Parathyroid adenoma (tissue), 2 donors: ENCODE measurements around the gene CCDC71L.

ENCODE experiments used
- H2AFZ ChIP-seq: fragments of 300-600 bp; sonication (generic); one replicate; pipeline ENCODE4 v1.7.0; 2017; ENCODE audit warnings: antibody characterized with exemption, mild to moderate bottlenecking
- H3K27ac ChIP-seq: fragments of 300-600 bp; sonication (generic); one replicate; pipeline ENCODE4 v1.7.0; 2017
- H3K27me3 ChIP-seq: fragments of 300-600 bp; sonication (generic); one replicate; pipeline ENCODE4 v1.7.0; 2017; ENCODE audit warnings: low read length; ENCODE audit not compliant: control insufficient read depth, insufficient read depth
- H3K36me3 ChIP-seq: fragments of 300-600 bp; sonication (generic); one replicate; pipeline ENCODE4 v1.7.0; 2017; ENCODE audit warnings: low read length; ENCODE audit not compliant: control insufficient read depth, insufficient read depth
- H3K4me1 ChIP-seq: fragments of 300-600 bp; sonication (generic); one replicate; pipeline ENCODE4 v1.7.0; 2017; ENCODE audit warnings: control low read depth
- H3K4me2 ChIP-seq: fragments of 300-600 bp; sonication (generic); one replicate; pipeline ENCODE4 v1.7.0; 2017; ENCODE audit warnings: low read length
- H3K4me3 ChIP-seq: fragments of 300-600 bp; sonication (generic); one replicate; pipeline ENCODE4 v1.7.0; 2017; ENCODE audit warnings: low read depth, low read length
- H3K79me2 ChIP-seq: fragments of 300-600 bp; sonication (generic); one replicate; pipeline ENCODE4 v1.7.0; 2017; ENCODE audit warnings: control low read depth
- H3K9ac ChIP-seq: fragments of 300-600 bp; sonication (generic); one replicate; pipeline ENCODE4 v1.7.0; 2017; ENCODE audit warnings: mild to moderate bottlenecking
- H3K9me3 ChIP-seq: fragments of 300-600 bp; sonication (generic); one replicate; pipeline ENCODE4 v1.7.0; 2017; ENCODE audit warnings: low read length; ENCODE audit not compliant: control insufficient read depth
- TF ChIP-seq, protein P1 (sequence below): fragments of 300-600 bp; sonication (generic); IDR thresholded peaks from one replicate; pipeline ENCODE4 v1.7.0; 2017; ENCODE audit warnings: antibody characterized with exemption, mild to moderate bottlenecking
- donor health status: primary hyperparathyroidism.

The CCDC71L gene

DNA sequence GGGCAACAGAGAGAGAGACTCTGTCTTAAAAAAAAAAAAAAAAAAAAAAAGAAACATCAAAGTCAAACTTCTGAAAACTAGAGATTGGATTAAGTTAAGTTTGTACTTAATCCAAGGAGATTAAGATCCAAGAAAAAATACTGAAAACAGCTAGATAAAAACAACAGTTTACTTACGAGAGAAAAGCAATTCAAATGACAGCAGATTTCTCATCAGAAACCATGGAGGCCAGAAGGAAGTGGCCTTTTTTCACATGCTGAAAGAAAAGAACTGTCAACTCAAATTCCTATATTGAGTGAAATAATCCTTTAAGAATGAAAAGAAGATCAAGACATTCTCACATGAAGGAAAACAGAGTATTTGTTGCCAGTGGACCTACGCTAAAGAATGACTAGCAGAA lies 5.4 kb upstream of the CCDC71L start:
- no peak overlapping the region for H3K4me2 ChIP-seq

DNA sequence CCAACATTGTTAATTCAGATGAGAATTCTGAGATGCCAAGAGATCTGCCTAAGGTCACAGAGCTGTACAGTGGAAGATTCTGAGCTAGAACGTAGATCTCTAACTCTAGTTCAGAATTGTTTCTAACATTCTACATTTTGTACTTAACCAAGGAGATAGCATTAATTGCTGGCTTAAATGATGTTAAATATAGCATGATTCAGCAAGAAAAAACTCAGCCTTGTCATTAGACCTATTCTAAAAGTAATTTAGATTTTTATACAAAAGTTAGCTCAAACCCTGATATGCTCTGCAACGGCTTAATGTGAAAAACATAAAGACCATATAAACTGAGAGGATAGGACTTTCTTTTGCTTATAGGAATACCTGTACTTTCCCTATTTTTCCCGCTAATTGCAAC lies 3.4 kb upstream of the CCDC71L start:
- H3K9ac ChIP-seq: no peak overlapping the region
- no peaks in the 10 kb centered on the region for H3K79me2 ChIP-seq
- H3K4me1 ChIP-seq: peaks cover 2% of the 10 kb centered on the region
- no peaks in the 10 kb centered on the region for H3K27me3 ChIP-seq
- no peak overlapping the region for H3K4me2 ChIP-seq
- H3K9me3 ChIP-seq: peaks cover 2% of the 10 kb centered on the region
- TF ChIP-seq, protein P1, sequence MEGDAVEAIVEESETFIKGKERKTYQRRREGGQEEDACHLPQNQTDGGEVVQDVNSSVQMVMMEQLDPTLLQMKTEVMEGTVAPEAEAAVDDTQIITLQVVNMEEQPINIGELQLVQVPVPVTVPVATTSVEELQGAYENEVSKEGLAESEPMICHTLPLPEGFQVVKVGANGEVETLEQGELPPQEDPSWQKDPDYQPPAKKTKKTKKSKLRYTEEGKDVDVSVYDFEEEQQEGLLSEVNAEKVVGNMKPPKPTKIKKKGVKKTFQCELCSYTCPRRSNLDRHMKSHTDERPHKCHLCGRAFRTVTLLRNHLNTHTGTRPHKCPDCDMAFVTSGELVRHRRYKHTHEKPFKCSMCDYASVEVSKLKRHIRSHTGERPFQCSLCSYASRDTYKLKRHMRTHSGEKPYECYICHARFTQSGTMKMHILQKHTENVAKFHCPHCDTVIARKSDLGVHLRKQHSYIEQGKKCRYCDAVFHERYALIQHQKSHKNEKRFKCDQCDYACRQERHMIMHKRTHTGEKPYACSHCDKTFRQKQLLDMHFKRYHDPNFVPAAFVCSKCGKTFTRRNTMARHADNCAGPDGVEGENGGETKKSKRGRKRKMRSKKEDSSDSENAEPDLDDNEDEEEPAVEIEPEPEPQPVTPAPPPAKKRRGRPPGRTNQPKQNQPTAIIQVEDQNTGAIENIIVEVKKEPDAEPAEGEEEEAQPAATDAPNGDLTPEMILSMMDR: no peak
- no peak overlapping the region for H3K4me3 ChIP-seq
- no peak overlapping the region for H2AFZ ChIP-seq
- H3K36me3 ChIP-seq: no peaks in the 10 kb centered on the region
- no peak overlapping the region for H3K27ac ChIP-seq

More for the DNA sequence above, 5.4 kb upstream of the CCDC71L start:
- TF ChIP-seq, protein P1: no peak
- H3K36me3 ChIP-seq: no peaks in the 10 kb centered on the region
- H3K4me3 ChIP-seq: no peak overlapping the region
- no peaks in the 10 kb centered on the region for H3K79me2 ChIP-seq
- no peak overlapping the region for H3K9ac ChIP-seq
- no peaks in the 10 kb centered on the region for H3K9me3 ChIP-seq
- H3K27me3 ChIP-seq: no peaks in the 10 kb centered on the region
- no peak overlapping the region for H2AFZ ChIP-seq
- no peak overlapping the region for H3K27ac ChIP-seq
- H3K4me1 ChIP-seq: no peaks in the 10 kb centered on the region

DNA sequence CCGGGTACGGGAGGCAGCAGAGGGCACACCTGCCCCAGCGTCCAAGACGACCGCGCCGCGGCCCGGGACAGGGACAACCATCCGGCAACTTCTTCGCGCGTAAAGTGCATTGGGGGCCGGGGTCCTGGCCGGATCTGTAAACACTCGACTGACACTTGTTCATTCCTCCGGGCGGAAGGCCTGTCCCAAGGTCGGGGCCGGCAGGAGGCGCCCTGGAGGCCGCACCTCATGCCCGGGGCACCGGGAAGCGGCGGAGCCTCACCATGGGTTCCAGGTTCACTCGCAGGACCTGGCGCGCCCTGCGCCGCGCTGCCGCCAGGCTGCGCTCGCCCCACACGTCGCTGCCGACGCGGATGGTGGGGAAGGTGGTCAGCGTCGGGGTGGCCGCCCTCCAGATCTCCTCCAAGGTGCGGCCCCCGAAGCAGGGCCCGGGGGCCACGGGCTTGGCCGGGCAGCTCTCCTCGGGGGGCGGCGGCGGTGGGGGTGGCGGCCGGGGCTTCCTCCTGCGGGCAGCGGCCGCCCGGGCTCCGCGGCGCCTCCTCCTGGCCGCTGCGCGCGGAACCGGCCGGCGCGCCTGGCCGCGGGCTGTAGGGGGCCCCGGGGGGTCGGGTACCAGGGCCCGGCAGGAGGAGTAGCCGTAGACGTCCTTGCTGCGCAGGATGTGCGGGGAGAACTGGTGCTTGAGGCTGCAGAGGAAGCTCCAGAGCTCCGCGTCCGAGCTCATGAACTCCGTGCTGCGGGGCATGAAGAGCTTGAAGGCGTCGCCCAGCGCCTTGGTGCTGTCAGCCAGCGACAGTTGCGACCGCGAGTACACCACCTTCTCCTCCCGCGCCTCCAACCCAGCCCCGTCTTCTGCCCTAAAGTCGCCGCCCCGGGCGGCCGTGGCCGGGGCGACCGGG lies 746 bp downstream of the CCDC71L start:
- Histone ChIP-seq H2AFZ (peak overlapping the region; percentile 85), H3K79me2 (no peaks in the 10 kb centered on the region), H3K4me2 (peak overlapping the region; percentile 92), H3K9ac (peak overlapping the region; percentile 41), H3K4me3 (peak overlapping the region; percentile 79), H3K27ac (peak overlapping the region; percentile 83), H3K27me3 (no peaks in the 10 kb centered on the region), H3K9me3 (peaks cover 2% of the 10 kb centered on the region), H3K4me1 (peaks cover 8% of the 10 kb centered on the region), H3K36me3 (no peaks in the 10 kb centered on the region)
- TF ChIP-seq, protein P1: peak; percentile 69

DNA sequence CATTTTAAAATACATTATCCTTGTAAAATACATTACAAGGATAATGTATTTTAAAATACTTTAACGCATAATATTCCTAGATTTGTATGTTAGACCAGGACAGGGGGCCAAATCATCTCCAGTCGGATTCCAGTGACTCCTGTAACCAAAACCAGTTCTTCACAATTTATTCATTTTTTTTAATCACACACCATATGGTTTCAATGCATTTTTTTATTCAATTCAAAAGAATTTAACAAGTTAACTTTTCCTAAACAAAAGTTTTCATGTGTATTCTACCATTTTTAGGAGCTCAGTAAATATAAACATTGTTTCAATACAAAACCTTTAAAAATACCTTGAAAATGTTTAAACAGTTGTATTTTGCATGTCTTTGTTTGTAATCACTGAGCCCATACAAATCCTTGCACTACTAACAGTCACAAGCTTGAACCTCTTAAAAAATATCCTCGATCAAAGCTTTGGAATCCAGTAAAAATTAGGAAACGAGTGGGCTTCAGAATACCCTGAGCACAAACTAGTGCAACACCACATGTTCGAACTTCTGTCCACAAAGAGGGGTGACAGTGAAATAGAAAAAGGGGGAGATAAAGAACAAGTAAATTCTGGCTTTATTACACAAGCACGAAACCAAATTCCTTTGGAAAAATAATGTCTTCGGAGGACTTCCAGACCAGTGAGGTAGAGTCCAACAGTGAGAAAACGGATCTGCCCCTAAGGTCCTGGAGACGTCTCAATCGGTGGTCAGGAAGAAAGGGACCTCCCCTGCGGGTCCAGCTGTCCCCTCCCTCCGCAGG lies 1.6 kb downstream of the CCDC71L start:
- TF ChIP-seq, protein P1: no peak
- H3K27ac ChIP-seq: peak overlapping the region; percentile 83
- peak overlapping the region; percentile 79 for H3K4me3 ChIP-seq
- peak overlapping the region; percentile 92 for H3K4me2 ChIP-seq
- H3K79me2 ChIP-seq: no peaks in the 10 kb centered on the region
- H3K27me3 ChIP-seq: no peaks in the 10 kb centered on the region
- no peaks in the 10 kb centered on the region for H3K36me3 ChIP-seq
- no peak overlapping the region for H3K9ac ChIP-seq
- H3K9me3 ChIP-seq: peaks cover 2% of the 10 kb centered on the region
- peaks cover 8% of the 10 kb centered on the region for H3K4me1 ChIP-seq
- H2AFZ ChIP-seq: peak overlapping the region; percentile 85
